GM21619 (cell line): ENCODE data around the gene CERKL.

ENCODE experiments used
- ATAC-seq: cut with Tn5 transposase; IDR thresholded peaks from one replicate; pipeline ENCODE4 v1.9.1; 2021; ENCODE audit not compliant: unreplicated experiment

The CERKL gene

GRCh38 chr2:181526014-181526413, 130.9 kb downstream of the CERKL start:
- no peak for ATAC-seq

- no peak for ATAC-seq
Measured at GRCh38 chr2:181523756-181524155, 133.1 kb downstream of the CERKL start.

GRCh38 chr2:181520253-181520652, 136.7 kb downstream of the CERKL start:
- ATAC-seq = no peak

- ATAC-seq = no peak
Measured at GRCh38 chr2:181517685-181518301, 139.1 kb downstream of the CERKL start.

GRCh38 chr2:181516992-181517391, 139.9 kb downstream of the CERKL start:
- ATAC-seq = no peak

- no peak for ATAC-seq
Measured at GRCh38 chr2:181515719-181516118, 141.2 kb downstream of the CERKL start.

- no peak for ATAC-seq
Measured at GRCh38 chr2:181500201-181500600, 156.7 kb downstream of the CERKL start.

GRCh38 chr2:181499231-181499630, 157.7 kb downstream of the CERKL start:
- ATAC-seq = no peak
